ENCODE data around the gene MRPL53.

- TF ChIP-seq CTCF (IDR thresholded peaks at IDR 0.05; ENCODE audit: low read depth, low read length, missing input control) (no peak), EGR1 (IDR thresholded peaks at IDR 0.05; ENCODE audit: low read depth in 2 of 2) (no peak), ZBTB33 (IDR thresholded peaks at IDR 0.05) (no peak)
Observed at GRCh38 chr2:74505448-74506246, 33.2 kb upstream of the MRPL53 start.
